ENCODE results near the gene TNFAIP3.

GRCh38 chr6:137884149-137884909, 17.3 kb downstream of the TNFAIP3 start:
- TF ChIP-seq, protein P1, sequence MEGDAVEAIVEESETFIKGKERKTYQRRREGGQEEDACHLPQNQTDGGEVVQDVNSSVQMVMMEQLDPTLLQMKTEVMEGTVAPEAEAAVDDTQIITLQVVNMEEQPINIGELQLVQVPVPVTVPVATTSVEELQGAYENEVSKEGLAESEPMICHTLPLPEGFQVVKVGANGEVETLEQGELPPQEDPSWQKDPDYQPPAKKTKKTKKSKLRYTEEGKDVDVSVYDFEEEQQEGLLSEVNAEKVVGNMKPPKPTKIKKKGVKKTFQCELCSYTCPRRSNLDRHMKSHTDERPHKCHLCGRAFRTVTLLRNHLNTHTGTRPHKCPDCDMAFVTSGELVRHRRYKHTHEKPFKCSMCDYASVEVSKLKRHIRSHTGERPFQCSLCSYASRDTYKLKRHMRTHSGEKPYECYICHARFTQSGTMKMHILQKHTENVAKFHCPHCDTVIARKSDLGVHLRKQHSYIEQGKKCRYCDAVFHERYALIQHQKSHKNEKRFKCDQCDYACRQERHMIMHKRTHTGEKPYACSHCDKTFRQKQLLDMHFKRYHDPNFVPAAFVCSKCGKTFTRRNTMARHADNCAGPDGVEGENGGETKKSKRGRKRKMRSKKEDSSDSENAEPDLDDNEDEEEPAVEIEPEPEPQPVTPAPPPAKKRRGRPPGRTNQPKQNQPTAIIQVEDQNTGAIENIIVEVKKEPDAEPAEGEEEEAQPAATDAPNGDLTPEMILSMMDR (conservative IDR thresholded peaks at IDR 0.05) = no peak
- no peak for TF ChIP-seq ZFX (IDR thresholded peaks at IDR 0.05)
